GM18505 (cell line): Measurements from ENCODE around the gene MRPS14.

Source experiments
- ATAC-seq: cut with Tn5 transposase; IDR thresholded peaks from one replicate; pipeline ENCODE4 v1.9.1; 2021; ENCODE audit not compliant: unreplicated experiment
- POLR2A ChIP-seq: IDR thresholded peaks from 4 replicates; pipeline ENCODE4 v1.6.1; 2011; ENCODE audit warnings: borderline replicate concordance; ENCODE audit not compliant: insufficient read depth, insufficient read length; ENCODE audit errors: extremely low read depth

The MRPS14 gene

GRCh38 chr1:174984952-174985351, 38.3 kb downstream of the MRPS14 start:
- no peak for ATAC-seq

GRCh38 chr1:174982971-174983689, 40.1 kb downstream of the MRPS14 start:
- ATAC-seq, result no peak

More at GRCh38 chr1:174984952-174985351, 38.3 kb downstream of the MRPS14 start:
- TF ChIP-seq POLR2A, result no peak

GRCh38 chr1:174976436-174977108, 46.7 kb downstream of the MRPS14 start:
- TF ChIP-seq POLR2A, result no peak
- ATAC-seq, result no peak

More at GRCh38 chr1:174982971-174983689, 40.1 kb downstream of the MRPS14 start:
- no peak for TF ChIP-seq POLR2A

- TF ChIP-seq POLR2A, result no peak
- no peak for ATAC-seq
These were observed 47.5 kb downstream of the MRPS14 start for GRCh38 chr1:174975764-174976163.

GRCh38 chr1:174974711-174975119, 48.5 kb downstream of the MRPS14 start:
- ATAC-seq, result no peak
- no peak for TF ChIP-seq POLR2A

GRCh38 chr1:174971902-174972301, 51.3 kb downstream of the MRPS14 start:
- no peak for ATAC-seq
- TF ChIP-seq POLR2A, result no peak

GRCh38 chr1:174971466-174971865, 51.8 kb downstream of the MRPS14 start:
- no peak for TF ChIP-seq POLR2A
- no peak for ATAC-seq

GRCh38 chr1:174969977-174970376, 53.2 kb downstream of the MRPS14 start:
- no peak for ATAC-seq
- no peak for TF ChIP-seq POLR2A

- ATAC-seq, result peak; percentile 65
- TF ChIP-seq POLR2A, result no peak
These were observed 54.4 kb downstream of the MRPS14 start for GRCh38 chr1:174968750-174969244.

GRCh38 chr1:174967845-174968705, 55.1 kb downstream of the MRPS14 start:
- no peak for TF ChIP-seq POLR2A
- ATAC-seq, result no peak

GRCh38 chr1:174966008-174966572, 57.1 kb downstream of the MRPS14 start:
- TF ChIP-seq POLR2A, result no peak

GRCh38 chr1:174965362-174966007, 57.7 kb downstream of the MRPS14 start:
- no peak for TF ChIP-seq POLR2A
- no peak for ATAC-seq

More at GRCh38 chr1:174966008-174966572, 57.1 kb downstream of the MRPS14 start:
- no peak for ATAC-seq
